Gastrocnemius medialis (tissue), 4 donors: Measurements from ENCODE around the gene EVC2.

Experiments used
- CTCF ChIP-seq, 5 experiments: fragments of 450-650 bp in 3 of 5; fragments of 200-600 bp in 2 of 5; sonication (generic) in 2 of 5; IDR thresholded peaks in 4 of 5; conservative IDR thresholded peaks in 1 of 5; 1 replicate in 4 of 5; 2 replicates in 1 of 5; pipeline ENCODE4 v1.5.1; 2016 to 2019; ENCODE audit warnings: antibody characterized with exemption in 5 of 5, mild to moderate bottlenecking in 3 of 5, moderate library complexity in 3 of 5
- POLR2A ChIP-seq, 2 donors: fragments of 450-650 bp; IDR thresholded peaks; one replicate each; pipeline ENCODE4 v1.6.1; 2017; ENCODE audit warnings: antibody characterized with exemption in 2 of 2, mild to moderate bottlenecking in 2 of 2, moderate library complexity in 2 of 2

- TF ChIP-seq CTCF (IDR thresholded peaks at IDR 0.05 in 4 of 5, conservative IDR thresholded peaks at IDR 0.05 in 1 of 5) (no peak), POLR2A (IDR thresholded peaks at IDR 0.05) (no peak)
Observed at GRCh38 chr4:5696341-5696740, 12.0 kb downstream of the EVC2 start.
